ENCODE measurements around the gene NLGN1.
"Not testable (repeated sequence)": the region's sequence is repeated elsewhere in the genome, so short reads cannot be mapped to it uniquely, and the experiment has no call there.

The NLGN1 gene

DNA sequence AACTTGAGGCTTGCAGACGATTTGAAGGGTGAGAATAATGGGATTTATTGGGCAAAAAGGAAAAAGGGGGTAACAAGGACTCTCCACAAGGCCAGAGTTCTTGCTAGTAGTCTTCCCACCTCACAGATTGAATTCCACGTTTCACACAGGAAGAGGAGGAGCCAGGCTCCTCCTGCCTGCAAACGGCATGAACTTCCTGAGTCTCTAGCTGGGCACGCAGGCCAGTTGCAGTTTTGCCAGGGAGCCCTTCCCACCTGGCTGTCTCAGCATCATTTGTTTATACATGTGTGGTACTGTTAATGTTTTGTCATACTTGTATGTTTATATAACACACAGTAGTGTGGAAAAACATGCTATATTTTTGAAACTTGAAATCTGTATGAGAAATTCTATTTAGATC, 155.0 kb downstream of the NLGN1 start:
- no peak for DNase-seq (ENCODE audit: low read depth in 2 of 2, low spot score in 1 of 2)

DNA sequence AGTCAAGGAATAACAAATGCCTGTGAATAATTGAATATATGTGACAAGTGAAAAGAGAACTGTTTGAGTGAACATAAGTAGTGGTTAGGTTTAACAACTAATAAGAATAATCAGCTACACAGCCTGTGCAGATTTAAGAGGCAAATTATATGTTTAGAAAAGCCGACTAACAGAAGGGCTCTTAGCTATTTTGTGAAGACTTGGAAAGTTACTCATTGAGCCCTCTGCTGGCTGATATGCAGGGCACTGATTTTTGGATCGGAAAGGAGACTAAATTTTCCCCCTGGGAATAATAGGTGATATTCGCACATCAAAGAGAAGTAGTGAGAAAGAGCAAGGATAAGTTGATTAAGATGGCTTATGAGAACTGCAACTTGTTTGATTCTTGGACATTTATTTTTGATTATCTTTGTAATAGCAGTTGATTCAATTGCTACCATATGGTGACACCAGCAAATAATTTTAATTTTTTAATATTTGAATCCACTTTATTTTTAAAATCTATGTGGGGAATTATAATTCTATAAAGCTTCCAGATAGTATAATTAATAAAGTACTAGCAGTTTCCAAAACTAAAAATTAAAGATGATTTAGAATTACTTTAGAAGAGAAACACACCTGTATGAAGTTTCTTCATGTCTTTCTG, 156.2 kb downstream of the NLGN1 start:
- DNase-seq (ENCODE audit: low read depth in 2 of 2, low spot score in 1 of 2), result no peak

DNA sequence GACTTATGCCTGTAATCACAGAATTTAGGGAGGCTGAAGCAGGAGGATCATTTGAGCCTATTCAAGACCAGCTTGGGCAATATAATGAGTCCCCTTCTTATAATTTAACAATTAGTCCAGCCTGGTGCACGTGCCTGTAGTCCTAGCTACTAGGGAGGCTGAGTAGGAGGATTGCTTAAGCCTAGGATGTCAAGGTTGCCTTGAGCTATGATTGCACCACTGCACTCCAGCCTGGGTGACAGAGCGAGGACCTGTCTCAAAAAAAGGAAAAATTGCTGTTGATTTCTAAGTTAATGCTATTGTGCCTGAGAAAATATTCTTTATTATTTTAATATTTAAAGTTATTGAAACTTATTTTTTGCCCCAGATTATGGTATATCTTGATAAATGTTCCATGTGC, 159.0 kb downstream of the NLGN1 start:
- no peak for DNase-seq (ENCODE audit: low read depth in 2 of 2, low spot score in 1 of 2)

DNA sequence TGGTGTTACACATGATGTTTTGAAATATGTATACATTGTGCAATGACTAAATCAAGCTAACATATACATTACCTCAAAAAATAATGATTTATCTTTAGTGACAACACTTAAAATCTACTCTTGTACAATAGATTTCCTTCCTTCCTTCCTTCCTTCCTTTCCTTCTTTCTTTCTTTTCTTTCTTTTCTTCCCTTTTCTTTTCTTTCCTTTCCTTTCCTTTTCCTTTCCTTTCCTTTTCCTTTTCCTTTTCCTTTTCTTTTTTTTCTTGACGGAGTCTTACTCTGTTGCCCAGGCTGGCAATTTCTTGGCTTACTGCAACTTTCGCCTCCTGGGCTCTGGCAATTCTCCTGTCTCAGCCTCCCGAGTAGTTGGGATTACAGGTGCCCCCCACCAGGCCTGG, 170.5 kb downstream of the NLGN1 start:
- no peak for DNase-seq (ENCODE audit: low read depth in 2 of 2, low spot score in 1 of 2)

DNA sequence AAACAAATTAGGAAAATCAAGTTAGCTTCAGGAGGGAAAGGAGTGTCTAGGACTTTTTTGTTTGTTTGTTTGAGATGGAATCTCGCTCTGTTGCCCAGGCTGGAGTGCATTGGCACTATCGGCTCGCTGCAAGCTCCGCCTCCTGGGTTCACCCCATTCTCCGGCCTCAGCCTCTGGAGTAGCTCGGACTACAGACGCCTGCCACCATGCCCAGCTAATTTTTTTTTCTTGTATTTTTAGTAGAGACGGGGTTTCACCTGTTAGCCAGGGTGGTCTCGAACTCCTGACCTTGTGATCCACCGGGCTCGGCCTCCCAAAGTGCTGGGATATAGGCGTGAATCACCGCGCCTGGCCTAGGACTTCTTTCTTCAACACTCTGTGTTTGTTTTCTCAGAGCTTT, 171.1 kb downstream of the NLGN1 start:
- no peak for DNase-seq (ENCODE audit: low read depth in 2 of 2, low spot score in 1 of 2)

DNA sequence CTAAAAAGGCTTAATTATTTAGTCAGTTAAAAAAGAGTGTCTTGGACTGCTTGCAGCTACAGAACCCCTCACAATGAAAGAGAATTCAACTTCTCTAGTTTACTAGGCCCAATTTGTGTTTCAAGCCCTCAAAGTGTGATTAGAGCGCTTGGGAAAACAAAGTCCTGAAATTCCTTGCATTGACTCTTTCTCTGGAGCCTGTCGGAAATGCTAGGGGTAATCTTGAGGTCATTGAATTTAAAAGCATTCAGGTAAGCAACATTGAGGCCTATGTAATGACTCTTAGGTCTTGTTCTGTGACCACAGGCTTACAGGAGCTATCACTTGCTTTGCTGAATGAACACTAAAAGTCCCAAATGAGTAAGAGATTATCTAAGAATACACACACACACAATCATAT, 186.0 kb downstream of the NLGN1 start:
- no peak for DNase-seq (ENCODE audit: low read depth in 2 of 2, low spot score in 1 of 2)

DNA sequence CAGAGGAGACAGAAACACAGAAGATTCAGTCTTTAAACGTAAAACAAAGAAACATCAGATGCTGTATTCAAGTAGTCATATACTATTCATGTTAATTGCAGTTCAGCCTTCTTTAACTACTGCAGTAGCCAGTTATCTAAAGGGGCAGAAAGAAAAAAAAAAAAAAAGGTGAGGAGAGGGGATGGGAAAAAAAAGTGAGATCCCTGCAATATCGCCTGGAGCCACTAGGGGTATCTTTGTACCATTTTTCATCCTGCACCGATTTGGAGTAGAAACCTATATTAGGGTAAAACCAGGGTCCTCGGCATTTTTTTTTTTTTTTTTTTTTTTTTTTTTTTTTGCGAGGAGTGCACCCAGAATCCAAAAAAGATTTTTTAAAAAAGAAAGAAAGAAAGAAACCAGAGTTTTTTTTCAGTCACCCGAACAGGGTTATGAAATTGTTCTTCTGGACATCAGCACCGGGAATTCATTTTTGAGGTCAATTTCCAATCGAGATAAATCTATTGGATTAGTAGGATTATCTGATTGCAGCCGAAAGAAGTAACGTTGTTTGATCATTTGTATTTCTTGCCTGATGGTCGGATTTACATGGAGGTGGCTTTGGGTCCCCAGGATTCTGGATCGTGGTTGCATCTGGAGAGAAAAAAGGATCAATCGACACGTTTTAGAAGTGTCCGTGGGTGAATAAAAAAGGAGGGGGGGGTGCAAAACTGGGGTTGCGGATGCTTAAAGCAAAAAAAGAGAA, 186.7 kb downstream of the NLGN1 start:
- no peak for DNase-seq (ENCODE audit: low read depth in 2 of 2, low spot score in 1 of 2)

DNA sequence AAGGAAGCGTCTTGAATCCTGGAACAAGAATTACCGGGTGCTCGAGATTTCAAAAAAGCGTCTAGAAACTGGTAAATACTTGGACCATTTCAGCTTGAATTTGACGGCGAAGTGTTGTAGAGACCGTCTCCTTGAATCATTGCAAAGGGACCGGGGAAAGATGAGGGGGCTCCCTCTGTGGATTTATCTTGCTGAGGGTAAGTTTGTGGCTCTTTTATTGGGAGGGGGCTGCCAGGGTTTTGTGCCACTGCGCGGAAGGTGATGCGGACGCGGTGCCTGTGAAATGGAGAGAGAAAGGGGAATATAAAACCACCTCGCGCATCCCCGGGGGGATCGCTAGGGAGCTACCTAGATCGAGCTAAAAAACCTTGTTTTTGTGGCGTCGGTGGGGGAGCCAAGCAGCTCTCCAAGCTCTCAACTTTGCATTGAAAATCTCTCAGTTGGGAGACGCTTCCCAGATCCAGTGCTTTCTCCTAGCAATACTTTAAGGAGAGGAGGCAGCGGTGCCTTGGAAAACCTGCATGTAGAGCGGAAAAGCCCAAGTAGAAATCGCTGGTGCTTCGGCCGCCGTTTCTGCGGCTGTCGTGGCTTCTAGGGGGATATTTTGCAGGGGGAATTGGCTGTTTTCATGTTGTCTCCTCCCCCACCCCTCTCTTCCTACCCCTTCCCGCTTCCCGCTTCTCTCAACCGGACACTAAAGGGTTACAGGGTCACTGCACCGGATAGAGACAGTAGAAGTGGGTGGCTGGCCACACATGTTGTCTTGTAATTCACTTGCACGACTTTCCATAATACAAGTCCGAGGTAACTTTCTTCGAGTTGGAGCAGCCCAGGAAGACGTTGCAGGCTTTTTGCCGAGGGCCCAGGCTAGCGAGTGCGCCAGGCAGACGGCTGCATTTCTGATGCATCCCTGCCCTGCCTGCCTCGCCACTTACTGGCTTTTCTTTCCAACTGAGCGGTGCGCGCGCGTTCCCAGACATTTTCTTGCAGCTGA, 187.6 kb downstream of the NLGN1 start:
- no peak for DNase-seq (ENCODE audit: low read depth in 2 of 2, low spot score in 1 of 2)

DNA sequence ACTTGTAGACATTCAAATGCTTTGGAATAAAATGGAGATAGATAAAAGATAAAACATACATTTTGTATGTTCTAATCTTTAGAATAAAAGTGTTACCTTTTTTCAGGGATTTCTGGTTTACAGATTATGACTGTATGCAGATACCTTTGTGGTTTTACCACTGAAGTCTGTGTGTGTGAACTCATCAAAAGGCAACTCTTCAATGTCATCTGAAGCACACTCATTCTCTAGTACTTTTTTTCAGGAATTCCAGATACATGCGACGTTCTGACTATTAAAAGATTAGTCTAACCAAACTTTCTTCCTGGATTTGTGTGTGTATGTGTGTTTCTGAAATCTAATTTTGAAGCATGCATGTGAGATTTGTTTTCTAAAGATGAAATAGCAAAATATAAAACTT, 188.6 kb downstream of the NLGN1 start:
- DNase-seq (ENCODE audit: low read depth in 2 of 2, low spot score in 1 of 2), result no peak

DNA sequence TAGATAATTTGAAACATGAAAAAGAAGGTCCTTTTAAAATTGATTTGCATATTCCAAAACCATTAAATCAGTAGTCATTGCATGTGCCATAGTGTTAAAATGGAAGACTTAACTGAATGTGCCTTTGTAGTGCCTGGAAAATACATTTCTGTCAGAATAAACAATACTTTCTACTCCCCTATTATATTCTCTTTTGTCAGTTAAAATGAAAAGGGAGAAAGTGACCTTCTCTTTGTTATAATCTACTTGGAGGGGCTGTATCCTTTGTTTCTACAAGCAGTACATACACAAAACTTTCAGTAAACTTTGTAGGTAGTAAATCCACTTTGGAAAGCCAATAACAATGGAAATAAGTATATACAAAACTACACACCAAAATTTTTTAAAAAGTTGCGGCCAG, 189.5 kb downstream of the NLGN1 start:
- DNase-seq (ENCODE audit: low read depth in 2 of 2, low spot score in 1 of 2), result no peak

DNA sequence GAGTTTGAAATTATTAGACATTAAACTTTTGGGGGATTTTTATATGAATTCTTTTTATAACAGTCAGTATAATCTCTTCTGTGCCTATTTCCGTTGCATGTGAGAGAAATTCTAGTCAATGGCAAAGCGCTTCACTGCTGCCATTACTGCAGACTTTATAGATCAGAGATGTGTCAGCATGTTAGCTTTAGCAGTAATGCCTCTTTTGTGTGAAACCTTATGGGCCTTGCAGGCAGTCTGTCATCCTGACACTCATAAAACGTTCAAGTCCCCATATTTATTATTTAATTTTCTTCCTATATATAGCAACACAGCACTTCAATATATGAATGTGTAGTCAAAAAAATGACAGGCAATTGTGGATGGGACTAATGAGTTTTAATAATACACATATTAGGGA, 191.0 kb downstream of the NLGN1 start:
- no peak for DNase-seq (ENCODE audit: low read depth in 2 of 2, low spot score in 1 of 2)

DNA sequence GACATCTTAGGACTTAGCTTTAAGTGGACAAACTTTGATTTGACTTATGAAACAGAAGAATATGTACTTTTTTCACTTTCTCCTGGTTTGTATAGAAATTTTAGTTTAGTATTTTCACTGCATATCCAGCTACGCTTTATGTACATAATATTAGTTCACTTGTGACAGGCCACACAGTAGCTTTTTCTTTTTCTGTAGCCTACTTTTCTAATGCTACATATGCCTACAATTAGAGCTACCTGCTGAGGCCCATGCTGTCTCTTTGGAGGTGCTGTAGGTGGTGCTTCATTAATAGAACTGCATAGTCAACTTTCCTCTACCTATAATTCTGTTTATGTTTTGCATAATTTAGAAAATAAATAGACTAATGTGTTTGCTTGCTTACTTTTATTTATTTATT, 191.6 kb downstream of the NLGN1 start:
- no peak for DNase-seq (ENCODE audit: low read depth in 2 of 2, low spot score in 1 of 2)

DNA sequence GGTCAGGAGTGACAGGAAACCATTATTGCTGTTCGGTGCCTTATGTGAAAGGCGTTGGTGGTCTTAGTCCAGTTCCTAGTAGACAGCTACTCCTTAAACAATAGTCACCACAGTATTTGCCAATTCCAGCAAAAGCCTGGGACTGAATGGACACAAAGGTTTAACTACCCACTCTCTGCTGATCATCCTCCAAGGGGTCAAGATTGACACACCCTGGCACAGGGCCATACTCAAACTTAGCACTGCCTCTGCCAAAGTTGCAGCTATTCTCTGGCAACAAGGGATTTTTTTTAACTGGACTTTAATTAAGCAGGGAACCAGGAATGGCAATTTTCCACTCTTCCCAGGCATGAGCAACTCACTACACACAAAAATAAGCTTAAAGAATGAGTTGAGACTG, 193.9 kb downstream of the NLGN1 start:
- no peak for DNase-seq (ENCODE audit: low read depth in 2 of 2, low spot score in 1 of 2)

DNA sequence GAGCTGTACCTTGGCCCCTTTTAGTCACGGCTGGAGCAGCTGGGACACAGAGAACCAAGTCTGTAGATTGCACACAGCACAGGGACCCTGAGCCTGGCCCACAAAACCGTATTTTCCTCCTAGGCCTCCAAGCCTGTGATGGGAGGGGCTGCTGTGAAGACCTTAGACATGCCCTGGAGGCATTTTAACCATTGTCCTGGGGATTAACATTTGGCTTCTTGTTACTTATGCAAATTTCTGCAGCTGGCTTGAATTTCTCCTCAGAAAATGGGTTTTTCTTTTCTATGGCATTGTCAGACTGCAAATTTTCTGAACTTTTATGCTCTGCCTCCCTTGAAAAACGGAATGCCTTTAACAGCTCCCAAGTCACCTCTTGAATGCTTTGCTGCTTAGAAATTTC, 197.3 kb downstream of the NLGN1 start:
- DNase-seq (ENCODE audit: low read depth in 2 of 2, low spot score in 1 of 2), result not testable (repeated sequence)

DNA sequence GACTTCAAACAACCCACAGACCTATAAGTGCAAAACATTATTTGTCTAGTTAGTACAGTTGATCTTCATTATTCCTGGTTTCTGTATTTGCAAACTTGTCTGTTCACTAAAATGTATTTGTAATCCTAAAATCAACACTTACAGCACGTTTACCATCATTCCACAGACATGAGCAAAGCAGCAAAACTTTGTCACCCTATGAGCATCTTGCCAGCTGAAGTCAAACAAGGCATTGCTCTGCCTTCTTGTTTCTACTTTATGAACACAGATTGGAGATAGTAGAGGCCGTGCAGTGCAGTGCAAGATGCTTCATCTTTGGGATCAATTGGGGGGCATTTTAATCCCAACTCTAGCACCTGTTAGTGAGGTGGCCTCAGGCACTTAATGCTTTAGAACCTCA, 202.1 kb downstream of the NLGN1 start:
- no peak for DNase-seq (ENCODE audit: low read depth in 2 of 2, low spot score in 1 of 2)

DNA sequence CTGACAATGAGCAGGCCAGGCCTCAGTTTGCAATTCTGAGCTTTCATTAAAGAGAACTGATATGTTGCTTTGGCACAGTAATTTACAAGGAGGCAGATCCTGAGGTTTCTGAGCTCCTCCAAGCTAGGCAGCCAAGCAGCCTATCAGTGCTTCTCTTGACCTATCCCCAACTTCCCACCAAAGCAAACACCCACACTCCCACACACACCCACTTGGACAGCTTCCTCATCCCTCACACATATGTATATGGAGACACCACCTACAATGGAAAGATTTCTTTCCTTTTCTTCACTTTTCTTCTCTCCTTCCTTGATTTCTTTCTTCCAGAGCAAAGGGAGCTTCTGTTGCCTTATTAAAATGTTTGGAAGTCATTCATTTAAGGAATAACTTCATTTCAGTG, 217.0 kb downstream of the NLGN1 start:
- no peak for DNase-seq (ENCODE audit: low read depth in 2 of 2, low spot score in 1 of 2)

DNA sequence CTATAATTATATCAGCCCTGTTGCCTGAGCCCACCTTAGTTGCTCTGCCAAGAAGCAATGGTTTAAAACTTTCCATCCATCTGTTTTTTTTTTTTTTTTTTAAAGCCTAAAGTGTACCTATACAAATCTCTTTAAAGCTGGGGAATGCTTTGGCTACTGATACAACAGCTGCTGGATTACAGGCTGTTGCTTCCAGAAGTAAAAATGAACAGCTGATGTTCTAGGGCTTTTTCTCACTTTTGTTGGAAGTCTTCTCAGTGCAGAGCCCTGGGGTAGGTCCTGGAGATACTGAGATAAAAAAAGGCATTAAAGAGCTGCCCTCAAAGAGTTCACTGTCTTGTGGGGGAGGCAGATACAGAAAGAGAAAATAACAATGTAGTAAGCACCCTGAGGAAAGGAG, 218.1 kb downstream of the NLGN1 start:
- no peak for DNase-seq (ENCODE audit: low read depth in 2 of 2, low spot score in 1 of 2)

DNA sequence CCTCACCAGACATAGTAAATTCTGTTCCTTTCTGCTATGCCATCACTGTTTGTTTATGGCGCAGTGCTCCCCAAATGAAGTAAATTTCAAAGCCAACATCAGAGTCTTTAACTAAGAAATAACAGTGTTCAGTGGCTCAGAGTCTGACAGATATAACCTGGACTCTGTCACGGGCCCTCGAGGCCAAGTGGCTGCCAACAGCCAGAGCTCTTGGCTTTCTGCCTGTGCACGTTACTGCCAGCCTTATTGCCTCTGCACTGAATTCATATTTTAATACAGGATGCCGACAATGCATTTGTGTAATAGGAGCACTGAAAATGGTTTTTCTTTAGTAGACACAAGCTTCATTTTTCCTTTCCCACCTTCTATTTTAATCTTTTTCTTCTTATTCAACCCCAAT, 219.9 kb downstream of the NLGN1 start:
- no peak for DNase-seq (ENCODE audit: low read depth in 2 of 2, low spot score in 1 of 2)

DNA sequence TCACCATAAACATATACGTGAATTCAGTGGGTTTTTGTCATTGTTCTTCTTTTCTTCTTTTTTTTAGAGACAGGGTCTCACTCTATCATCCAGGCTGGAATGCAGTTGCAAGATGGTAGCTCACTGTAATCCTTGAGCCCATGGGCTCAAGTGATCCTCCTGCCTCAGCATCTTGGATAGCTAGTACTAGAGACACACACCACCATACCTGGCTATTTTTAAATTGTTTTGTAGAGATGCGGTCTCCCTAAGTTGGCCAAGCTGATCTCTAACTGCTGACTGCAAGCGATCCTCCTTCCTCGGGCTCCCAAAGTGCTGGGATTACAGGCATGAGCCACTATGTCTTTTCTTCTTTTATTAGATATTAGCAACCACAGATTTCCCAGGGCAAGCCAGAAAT, 220.6 kb downstream of the NLGN1 start:
- DNase-seq (ENCODE audit: low read depth in 2 of 2, low spot score in 1 of 2), result no peak

DNA sequence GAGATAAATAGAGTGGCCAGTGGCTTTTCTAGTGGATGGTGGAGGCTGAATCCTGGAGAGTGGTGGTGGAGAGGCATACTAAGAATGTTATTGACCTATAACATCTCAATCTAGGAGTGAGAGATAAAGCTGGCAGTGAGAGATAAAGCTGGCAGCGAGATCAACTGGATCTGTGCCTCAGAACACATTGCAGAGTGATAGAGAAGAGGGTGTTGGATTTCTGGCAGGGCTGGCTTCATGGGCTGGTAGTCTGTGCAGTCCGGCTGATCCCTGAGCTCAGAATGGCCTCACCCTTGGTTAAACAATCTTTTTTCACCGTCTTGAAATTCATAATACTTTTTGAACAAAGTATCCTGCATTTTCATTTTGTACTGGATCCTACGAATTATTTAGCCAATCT, 221.2 kb downstream of the NLGN1 start:
- no peak for DNase-seq (ENCODE audit: low read depth in 2 of 2, low spot score in 1 of 2)

DNA sequence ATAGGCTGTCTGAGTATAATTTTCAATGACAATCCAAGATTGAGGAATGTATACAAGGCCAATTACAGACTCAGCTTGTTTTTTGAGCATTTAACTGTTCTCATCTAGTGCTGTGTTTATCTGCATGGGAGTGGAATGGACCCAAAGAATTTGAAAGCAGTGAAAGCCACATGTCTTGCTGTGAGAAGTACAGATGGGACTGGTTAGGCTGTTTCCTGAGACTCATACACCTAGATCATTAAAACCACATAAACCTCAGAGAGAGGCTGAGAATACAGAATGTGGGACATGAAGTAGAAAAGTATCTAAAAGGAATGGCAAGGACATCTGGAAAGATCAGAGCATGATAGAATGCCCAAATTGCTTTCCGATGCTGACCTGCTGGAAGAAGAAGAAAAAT, 224.6 kb downstream of the NLGN1 start:
- DNase-seq (ENCODE audit: low read depth in 2 of 2, low spot score in 1 of 2), result no peak

DNA sequence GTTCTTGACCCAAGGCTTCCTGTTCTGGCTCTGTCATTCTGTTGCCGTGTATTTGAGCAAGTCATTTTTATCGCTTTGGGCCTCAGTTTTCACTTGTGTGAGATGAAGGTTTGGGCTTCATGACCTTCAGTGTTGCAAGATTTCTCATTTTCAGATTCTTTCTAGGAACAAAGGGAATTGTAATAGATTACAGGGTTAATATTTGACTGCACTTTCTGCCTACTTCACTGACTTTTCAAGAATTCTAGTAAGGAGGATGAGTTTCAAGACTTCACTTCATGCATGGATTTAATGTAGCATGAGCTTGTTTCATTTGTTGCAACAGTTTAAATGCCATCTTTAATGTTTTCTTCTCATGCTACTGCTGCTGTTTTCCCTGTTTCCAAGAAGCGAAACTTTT, 226.5 kb downstream of the NLGN1 start:
- no peak for DNase-seq (ENCODE audit: low read depth in 2 of 2, low spot score in 1 of 2)

Data from stimulated activated CD8-positive, alpha-beta memory T cell treated with anti-CD3 and anti-CD28 coated beads, Interleukin-4, amount 100 ng/mL, for 1 hour (primary cell).